ENCODE results near the gene IL20.
"Not testable (repeated sequence)": the region's sequence is repeated elsewhere in the genome, so short reads cannot be mapped to it uniquely, and the experiment has no call there.

IL20 gene

DNA sequence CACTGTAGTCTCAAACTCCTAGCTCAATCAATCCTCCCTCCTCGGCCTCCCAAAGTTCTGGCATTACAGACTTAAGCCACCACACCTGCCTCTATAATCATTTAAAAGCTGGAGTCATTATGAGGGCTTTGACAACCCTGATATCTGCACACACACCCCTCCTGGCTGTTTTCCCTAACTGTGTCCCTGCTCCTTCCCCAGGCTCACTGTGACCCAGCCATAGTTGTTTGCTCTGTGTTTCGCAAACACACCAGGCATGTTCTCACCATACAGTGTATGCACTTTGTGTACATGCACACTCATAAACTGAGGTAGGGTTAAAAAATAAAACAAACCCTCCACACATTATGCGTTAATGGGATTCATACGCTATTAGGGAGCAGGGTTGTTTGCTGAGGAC is 21.8 kb upstream of the IL20 start:
- no peak for DNase-seq

DNA sequence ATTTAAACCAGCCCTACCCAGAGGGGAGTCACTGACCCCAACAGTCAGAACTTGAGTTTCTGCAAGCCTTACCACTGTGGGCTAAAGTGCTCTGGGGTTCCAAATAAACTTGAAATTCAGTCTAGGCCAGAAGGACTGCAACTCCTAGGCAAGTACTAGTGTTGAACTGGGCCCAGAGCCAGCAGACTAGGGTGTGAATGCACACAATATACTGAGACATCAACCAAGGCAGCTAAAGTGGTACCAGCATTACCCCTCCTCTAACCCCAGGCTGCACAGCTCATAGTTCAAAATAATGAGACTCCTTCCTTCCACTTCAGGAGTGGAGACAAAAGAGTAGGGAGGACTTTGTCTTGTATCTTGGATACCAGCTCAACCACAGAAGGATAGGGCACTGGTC is 18.9 kb upstream of the IL20 start:
- no peak for DNase-seq

DNA sequence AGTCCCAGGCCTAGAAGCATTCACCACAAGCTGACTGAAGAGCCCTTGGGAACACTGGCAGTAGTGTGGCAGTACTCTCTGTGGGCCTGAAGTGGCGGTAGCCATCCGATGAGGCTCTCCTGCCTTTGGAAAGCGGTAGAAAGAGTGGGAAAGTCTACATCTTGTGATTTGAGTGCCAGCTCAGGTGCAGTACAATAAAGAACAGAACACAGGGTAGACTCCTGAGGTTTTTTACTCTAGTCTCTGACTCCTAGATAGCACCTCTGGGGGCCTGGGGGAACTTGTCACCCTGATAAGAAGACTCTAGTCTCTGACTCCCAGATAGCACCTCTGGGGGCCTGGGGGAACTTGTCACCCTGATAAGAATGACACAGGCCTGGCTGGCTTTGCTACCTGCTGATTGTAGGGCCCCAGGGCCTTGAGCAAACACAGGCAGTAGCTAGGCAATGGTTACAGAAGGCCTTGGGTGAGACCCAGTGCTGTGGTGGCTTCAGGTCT is 18.0 kb upstream of the IL20 start:
- no peak for DNase-seq

DNA sequence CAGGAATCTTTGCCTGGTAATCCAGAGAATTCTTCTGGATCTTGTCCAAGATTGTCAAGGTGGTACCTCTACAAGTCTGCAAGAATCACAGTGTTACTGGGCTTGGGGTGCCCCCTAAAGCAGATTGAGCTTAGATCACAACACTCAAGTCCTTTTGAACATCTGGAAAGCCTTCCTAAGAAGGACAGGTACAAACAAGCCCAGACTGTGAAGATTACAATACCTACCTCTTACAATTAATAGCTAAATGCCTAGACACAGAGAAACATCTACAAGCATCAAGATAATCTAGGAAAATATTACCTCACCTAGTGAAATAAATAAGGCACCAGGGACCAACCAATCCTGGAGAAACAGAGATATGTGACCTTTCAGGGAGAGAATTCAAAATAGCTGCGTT is 17.5 kb upstream of the IL20 start:
- no peak for DNase-seq

DNA sequence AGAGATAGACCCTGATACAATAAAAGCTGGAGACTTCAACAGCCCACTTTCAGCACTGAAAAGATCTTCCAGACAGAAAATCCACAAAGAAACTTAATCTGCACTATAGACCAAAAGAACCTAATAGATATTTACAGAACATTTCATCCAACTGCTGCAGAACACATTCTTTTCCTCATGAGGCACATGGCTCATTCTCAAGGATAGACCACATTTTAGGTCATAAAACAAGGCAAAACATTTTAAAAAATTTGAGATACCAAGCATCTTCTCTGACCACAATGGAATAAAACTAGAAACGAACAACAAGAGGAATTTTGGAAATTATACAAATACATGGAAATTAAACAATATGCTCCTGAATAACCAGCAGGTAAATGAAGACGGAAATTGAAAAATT is 15.0 kb upstream of the IL20 start:
- DNase-seq, result no peak

DNA sequence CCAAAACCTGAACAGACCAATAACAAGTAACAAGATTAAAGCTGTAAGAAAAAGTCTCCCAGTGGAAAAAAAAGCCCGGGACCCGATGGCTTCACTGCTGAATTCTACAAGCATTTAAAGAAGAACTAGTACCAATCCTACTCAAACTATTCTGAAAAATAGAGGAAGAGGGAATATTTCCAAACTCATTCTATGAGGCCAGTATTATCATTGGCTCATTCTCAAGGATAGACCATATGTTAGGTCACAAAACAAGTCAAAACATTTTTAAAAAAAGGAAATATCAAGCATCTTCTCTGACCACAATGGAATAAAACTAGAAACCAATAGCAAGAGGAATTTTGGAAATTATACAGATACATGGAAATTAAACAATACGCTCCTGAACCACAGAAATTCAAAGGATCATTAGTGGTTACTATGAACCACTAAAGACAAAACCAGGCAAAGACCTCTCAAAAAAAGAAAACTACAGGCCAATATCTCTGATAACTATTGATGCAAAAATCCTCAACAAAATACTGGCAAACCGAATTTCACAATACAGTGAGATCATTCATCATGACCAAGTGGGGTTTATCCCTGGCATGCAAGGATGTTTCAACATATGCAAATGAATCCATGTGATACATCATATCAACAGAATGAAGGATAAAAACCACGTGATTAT is 13.9 kb upstream of the IL20 start:
- DNase-seq, result no peak

DNA sequence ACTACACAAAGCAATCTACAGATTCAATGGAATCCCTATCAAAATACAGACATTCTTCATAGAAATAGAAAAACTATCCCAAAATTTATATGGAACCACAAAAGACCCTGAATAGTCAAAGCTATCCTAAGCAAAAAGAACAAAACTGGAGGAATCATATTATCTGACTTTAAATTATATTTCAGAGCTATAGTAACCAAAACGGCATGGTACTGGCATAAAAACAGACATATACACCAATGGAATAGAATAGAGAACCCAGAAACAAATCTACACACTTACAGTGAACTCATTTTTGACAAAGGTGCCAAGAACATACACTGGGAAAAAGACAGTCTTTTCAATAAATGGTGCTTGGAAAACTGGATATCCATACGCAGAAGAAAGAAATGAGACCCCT is 12.8 kb upstream of the IL20 start:
- DNase-seq, result not testable (repeated sequence)

DNA sequence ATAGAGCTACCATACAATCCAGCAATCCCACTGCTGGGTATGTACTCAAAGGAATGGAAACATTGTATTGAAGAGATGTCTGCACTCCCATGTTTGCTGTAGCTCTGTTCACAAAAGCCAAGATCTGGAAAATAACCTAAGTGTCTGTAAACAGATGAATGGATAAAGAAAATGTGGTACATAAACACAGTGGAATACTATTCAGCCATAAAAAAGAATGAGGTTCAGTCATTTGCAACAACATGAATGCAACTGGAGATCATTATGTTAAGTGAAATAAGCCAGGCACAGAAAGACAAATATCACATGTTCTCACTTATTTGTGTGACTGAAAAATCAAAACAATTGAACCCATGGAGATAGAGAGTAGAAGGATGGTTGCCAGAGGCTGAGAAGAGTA is 11.7 kb upstream of the IL20 start:
- DNase-seq, result not testable (repeated sequence)

DNA sequence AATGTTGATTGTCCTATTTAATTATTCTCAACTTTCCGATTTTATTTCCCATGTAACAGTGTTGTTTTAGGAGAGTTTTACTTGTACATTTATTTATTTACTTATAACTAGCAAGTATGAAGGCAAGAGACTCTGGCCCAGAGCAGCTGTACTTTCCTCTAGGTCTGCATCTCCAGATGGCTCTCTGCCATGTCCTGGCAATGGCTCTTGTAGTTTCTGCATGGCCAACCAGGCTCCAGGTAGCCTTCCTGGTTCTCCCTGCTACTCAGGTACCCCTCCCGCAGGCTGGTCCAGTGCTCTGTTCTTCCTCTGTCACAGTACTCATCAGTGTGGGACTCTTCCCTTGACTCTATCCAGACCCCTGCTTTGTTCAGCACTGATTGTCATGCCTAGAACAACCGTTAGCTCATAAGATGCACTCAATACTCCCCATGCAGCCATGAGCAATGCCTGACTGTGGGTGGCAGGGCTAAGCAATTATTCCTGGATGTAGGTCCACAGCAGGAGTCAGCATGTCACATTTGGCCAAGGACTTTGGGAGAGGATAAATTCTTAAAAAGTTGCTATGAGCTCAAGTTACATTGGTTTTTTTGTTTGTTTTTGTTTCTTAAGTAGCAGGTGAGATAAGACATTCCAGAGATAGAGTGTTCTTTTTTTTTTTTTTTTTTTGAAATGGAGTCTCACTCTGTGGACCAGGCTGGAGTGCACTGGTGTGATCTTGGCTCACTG is 10.9 kb upstream of the IL20 start:
- DNase-seq, result no peak

DNA sequence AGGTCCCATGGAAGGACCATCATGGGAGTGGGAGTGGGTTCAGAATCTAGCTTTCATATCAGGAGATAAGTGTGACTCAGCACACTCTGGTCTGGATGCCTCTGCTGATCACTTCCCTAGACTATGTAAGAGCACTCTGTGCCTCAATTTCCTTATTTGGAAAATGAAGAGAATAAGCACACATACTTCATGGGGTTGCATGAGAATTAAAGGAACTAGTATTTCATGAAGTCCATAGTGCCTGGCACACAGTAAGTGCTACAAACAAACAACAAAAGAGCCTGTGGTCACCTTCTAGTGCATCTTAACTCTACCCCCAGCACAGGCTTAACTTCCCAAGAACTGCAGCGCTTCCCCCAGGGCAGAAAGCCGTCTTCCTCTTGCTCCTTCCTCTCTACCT is 9.6 kb upstream of the IL20 start:
- no peak for DNase-seq

DNA sequence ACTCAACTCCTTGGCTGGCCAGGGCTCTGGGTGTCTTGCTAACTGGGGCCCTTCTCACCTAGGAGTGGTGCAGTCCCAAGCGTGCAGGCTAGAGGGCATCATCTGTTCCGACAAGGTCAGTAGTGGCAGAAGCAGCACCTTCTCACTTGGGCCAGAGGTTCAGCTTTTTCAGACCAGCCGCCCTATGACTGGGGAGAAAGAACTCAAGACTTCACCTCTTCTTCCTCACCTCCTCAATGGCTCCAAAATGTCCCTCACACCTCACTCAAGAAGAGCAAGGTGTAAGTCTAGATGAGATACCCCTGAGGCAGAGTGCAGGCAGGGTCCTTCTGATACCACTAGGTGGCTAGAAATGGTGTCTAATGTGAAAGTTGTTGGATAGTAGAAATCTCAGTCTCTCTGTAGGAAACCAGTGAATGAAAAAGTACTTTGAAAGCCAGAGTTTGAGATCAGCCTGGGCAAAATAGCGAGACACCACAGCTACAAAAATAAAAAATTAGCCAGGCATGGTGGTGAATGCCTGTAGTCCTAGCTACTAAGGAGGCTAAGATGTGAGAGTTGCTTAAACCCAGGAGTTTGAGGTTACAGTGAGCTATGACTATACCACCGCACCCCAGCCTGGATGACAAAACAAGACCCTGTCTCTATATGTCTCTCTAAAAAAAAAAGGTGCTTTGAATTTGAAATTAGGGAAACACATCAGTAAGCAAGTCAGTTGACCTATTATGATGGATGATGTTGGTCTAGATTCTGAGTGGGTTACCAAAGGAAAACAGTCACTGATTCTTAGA is 8.6 kb upstream of the IL20 start:
- peak; percentile 6 for DNase-seq

DNA sequence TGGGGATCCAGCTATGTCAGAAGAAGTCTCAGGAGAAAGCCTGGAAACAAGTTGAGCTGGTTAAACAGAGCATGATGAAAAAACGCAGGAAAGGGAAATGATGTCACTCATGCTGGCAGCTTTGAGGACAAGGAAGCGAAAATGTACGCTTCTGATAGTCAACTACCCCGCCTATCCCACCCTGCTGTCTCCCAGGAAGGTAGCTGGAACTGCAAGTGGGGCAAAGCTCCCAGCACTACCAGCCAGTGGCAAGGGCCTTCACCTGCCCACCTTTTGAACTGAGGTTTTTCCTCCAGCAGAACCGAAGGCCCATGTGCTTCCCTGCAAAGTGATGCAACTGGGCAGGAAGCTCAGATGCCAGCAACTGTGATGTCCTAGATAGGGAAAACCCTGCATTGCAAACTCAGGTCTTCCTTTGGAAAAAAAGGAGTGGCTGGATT is 6.3 kb upstream of the IL20 start:
- DNase-seq, result no peak

DNA sequence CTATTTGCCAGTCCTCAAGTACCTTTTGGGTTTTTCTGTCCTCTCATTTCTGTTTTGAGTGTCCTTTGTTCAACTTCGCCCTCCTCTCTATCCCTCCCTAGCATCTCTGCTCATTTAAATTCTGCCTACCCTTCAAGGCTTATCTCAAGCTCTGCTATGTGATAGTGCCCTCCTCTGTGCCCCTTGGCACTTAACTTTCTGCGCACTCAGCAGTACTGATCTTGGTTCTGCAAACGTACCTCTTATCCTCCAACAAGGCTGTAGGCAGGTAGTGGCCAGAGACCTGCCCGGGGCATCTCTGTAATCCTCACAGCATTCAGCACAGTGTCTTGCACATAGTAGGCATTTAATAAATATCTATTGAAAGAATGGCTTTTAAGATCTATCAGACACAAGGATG is 5.3 kb upstream of the IL20 start:
- DNase-seq, result no peak

DNA sequence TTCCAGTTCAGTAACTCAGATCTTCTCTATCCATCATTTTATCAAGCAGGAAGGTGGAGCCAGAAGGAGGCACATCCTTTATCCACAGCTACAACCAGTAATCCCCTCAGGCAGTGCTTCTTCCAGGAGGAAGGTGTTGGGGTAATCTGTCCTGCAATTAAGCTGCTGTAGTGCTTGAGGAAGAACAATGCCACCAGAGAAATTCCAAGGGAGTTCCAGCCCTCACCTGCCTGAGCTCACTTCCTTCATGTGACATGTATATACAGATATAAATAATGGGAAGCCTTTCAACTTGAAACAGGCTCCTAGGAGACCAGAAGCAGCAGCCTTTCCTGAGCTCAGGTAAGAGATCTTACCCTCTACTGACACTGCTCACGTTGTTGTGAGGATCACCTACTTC is 2.2 kb upstream of the IL20 start:
- no peak for DNase-seq

DNA sequence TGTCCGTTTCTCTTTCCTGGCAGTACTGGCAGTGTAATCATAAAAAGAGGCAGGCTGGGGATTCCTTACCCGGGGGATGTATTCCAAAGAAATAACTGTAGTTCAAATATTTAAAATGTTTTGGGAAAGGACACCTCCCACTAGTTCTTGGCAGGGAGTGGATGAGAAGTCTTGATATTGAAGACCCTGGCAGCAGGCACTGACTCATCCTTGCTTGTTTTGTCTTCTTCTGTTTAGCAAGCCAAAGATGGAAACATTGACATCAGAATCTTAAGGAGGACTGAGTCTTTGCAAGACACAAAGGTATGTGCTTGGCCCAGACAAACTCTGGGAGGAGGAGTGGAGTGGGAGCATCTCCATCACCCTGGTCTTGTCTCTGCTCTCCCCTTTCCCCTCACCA is 639 bp downstream of the IL20 start:
- no peak for DNase-seq

DNA sequence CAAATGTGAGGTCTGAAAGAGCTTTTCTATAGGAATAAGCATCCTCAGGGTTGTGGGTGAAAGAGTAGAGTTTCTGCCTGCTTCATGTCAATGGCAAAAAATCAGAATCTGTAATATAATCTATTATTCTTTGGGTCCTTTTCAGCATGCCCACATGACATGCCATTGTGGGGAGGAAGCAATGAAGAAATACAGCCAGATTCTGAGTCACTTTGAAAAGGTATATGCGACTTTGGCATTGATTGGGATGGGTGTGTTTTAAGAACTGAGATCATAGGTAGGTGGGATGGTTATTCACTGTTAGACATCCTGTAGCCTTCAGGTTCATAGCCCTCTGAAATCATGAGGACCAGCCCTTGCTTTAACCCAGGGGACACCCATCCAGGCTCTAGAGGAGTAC is 1.8 kb downstream of the IL20 start:
- no peak for DNase-seq

DNA sequence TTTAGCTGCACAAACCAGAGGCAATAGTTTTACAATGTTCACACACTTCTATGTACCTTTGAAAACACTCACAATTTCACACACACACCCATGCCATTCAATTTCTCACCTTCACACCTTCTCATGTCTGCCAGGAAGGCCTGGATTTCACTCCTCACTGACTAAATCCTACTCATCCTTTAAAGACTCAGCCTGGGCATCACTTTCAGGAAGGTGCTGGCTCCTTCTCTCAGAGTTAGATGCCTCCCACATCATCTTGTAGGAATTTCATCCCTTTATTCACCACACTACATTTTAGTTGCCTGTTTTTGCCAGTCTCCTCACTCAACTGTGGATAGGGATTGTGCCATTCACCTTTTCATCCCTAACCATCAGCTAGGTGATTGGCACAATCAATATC is 2.3 kb downstream of the IL20 start:
- DNase-seq, result no peak

DNA sequence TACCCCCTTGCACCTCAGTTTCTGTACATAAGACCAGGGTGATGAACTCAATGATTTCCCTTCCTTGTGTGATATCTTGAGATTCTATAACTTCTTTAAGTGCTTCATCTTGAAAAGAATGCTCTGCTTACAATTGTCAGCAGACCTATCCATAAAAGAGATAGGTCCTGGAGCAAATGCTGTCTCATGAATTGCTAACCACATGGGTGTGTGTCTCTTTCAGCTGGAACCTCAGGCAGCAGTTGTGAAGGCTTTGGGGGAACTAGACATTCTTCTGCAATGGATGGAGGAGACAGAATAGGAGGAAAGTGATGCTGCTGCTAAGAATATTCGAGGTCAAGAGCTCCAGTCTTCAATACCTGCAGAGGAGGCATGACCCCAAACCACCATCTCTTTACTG is 2.8 kb downstream of the IL20 start:
- no peak for DNase-seq

DNA sequence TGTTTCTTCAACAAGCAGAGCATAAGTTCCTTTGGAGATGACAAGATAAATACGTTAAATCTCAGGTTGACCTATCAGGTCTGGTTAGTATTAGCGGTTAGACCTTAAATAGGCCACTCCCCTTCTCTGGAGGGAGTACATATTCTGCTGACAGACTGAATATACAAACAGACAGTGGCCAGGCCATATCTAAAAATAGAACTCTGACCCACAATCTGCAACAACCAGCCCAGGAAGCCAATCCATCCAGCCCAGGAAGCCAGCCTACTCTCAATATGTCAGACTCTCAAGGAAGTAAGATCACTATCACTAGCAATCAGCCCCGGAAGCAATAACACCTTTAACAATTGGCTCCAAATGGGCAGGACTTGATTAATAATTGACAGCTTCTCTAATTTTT is 6.7 kb downstream of the IL20 start:
- DNase-seq, result no peak

DNA sequence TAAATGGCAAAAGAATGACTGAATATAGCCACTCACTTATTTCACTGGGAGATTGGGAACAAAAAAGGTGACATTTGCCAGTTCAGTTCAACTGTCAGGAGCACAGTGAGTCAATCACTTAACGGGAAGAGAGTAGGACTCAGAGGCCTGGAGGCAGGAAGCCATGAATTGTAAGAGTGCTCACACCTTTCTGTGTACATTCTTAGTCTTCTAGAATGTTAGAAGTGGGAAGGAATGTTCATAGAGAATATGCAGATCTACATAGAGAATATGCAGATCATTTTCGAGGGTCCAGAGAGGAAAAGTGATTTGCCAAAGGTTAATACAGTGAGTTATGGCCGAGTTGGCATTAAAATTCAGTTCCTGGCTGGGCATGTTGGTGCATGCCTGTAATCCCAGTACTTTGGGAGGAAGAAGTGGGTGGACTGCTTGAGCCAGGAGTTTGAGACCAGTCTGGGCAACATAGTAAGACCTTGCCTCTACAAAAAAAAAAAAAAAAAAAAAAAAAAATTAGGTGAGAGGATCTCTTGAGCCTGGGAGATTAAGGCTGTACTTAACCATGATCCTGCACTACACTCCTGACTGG is 8.3 kb downstream of the IL20 start:
- no peak for DNase-seq

DNA sequence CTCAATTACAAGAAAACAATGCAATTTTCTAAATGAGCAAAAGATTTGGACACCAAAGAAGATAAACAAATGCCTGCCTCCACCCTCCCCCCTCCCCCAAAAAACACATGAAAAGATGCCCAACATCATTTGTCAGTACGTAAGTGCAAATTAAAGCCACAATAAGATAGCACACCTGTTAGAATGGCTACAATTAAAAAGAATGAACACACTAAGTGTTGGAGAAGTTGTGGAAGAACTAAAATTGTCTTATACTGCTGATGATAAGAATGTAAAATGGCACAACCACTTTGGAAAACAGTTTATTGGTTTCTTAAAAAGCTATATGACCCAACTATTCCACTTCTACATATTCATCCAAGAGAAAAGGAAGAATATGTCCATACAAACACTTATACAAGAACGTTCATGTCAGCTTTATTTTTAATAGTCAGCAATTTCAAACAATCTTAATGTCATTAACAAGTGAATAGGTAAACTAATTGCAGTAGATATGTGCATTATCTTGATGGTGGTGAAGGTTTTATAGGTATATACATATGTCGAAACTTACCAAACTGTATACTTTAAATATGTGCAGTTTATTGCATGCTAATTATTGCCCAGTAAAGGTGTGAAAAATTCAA is 10.4 kb downstream of the IL20 start:
- no peak for DNase-seq

DNA sequence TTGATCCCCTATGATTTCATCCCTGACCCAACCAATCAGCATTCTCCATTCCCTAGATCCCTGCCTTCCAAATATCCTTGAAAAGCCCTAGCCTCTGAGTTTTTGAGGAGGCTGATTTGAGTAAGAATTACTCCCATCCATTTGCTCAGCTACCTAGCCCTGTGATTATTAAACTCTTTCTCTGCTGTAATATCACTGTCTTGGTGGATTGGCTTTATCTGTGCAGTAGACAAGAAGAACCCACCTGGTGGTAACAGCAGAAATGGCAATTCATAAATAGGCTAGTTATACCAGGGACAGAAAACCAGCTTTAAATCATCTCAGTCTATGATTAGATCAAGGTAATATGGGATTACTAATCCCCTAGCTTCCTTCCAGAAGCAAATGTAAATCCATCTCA is 13.0 kb downstream of the IL20 start:
- no peak for DNase-seq

DNA sequence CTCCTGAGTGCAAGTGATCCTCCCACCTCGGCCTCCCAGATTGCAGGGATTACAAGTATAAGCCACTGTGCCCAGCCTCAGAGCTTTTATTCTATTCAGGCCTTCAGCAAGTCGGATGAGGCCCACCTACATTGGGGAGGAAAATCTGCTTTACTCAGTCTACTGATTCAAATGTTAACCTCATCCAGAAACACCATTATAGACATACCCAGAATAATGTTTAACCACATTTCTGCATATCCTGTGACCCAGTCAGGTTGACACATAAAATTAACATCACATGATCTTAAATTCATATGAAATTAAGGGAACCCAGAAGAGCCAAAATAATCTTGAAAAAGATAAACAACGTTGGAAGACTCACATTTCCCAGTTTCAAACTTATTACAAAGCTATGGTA is 14.9 kb downstream of the IL20 start:
- DNase-seq, result no peak
